ENCODE data around the gene TUBB4A. TPM values are rescaled to one million over a fixed set of nuclear protein-coding genes. Genes with fewer than 3 reads are reported as not detected.

Gene TUBB4A
- total and polyA plus RNA-seq, 9 of the 15 experiments (the other 6 are each of a cell fraction or from before 2014, with no cell fraction given) = 0.14 to 7.0 (median 0.75) TPM

GRCh38 chr19:6467384-6467783, 34.7 kb downstream of the TUBB4A start:
- in situ Hi-C loops (cut with MboI) (no loop called here), intact Hi-C loops (cut with micrococcal nuclease) (no loop called here)
- no peak overlapping the region for H3K4me2 ChIP-seq (ENCODE audit: insufficient read depth, low read length)
- H3K9ac ChIP-seq (ENCODE audit: insufficient read depth in 1 of 2, low read depth in 2 of 2, low read length in 2 of 2) = no peak overlapping the region
- no TSS peak for BruUV-seq (replicated peaks)
- H3K79me2 ChIP-seq (ENCODE audit: control insufficient read depth, insufficient read depth, low read length) = no peaks in the 10 kb centered on the region
- peaks cover under 1 to 28% of the 10 kb centered on the region in 2 experiments; a peak in 3 of 5 replicates for H3K4me1 ChIP-seq (replicated peaks in 1 of 2; ENCODE audit: control insufficient read depth in 2 of 2, insufficient read depth in 2 of 2, low read length in 2 of 2)
- H2AFZ ChIP-seq (ENCODE audit: low read depth, low read length) = no peak overlapping the region
- H3K27ac ChIP-seq (ENCODE audit: extremely low read depth, low read depth, low read length) = no peak overlapping the region
- FAIRE-seq (no peak), ATAC-seq (no peak), DNase-seq (ENCODE audit: extremely low read depth in 1 of 4, low spot score in 3 of 4) (peak in 1 of 4 experiments; percentile 4)
- ChIA-PET CTCF (ENCODE audit: low intra/inter-chr PET ratio) (interaction anchor here (0.7 kb wide), 1 partner anchor 249 kb away, joined by 3 read pairs; no protein-coding TSS in a partner anchor), POLR2A (interaction anchor here (0.9 kb wide), 2 partner anchors 9 to 31 kb away, joined by 3 to 4 read pairs; no protein-coding TSS in a partner anchor)
- H3K9me3 ChIP-seq (replicated peaks; ENCODE audit: control insufficient read depth, insufficient read depth, low read depth, low read length) = no peaks in the 10 kb centered on the region
- no peak overlapping the region for H3K4me3 ChIP-seq
- no peaks in the 10 kb centered on the region for H3K36me3 ChIP-seq (ENCODE audit: control insufficient read depth, insufficient read depth, low read length)
- no peaks in the 10 kb centered on the region for H4K20me1 ChIP-seq (replicated peaks; ENCODE audit: control insufficient read depth, insufficient read depth, low read length)
- no peaks in the 10 kb centered on the region for H3K9me1 ChIP-seq (ENCODE audit: control insufficient read depth, insufficient read depth, low read length)
- peaks cover 8 to 21% of the 10 kb centered on the region in 2 experiments for H3K27me3 ChIP-seq (ENCODE audit: control insufficient read depth in 2 of 2, insufficient read depth in 2 of 2, low read length in 2 of 2)
- WGBS (ENCODE audit: insufficient coverage, low coverage, missing lambda C conversion rate) = 19% methylated on average over 8 of the region's 8 CpGs
- TF ChIP-seq KLF6 (CRISPR knock-in tag; IDR thresholded peaks at IDR 0.05; ENCODE audit: borderline replicate concordance) (no peak), ZNF609 (CRISPR knock-in tag; IDR thresholded peaks at IDR 0.05; ENCODE audit: borderline replicate concordance) (no peak), THRB (CRISPR knock-in tag; conservative IDR thresholded peaks at IDR 0.05) (no peak), GTF2E2 (tag; IDR thresholded peaks at IDR 0.05) (no peak), HNRNPL (IDR thresholded peaks at IDR 0.05; ENCODE audit: low read depth, low read length) (no peak), LARP7 (IDR thresholded peaks at IDR 0.05) (no peak), EP300 (IDR thresholded peaks at IDR 0.05; ENCODE audit: low read length) (no peak), KAT2B (IDR thresholded peaks at IDR 0.05; ENCODE audit: low read depth, low read length) (no peak), CBX3 (IDR thresholded peaks at IDR 0.05; ENCODE audit: borderline replicate concordance in 1 of 2, low read length in 2 of 2) (no peak), ZNF316 (IDR thresholded peaks at IDR 0.05) (no peak), ZNF280A (IDR thresholded peaks at IDR 0.05; ENCODE audit: low read depth, partially characterized antibody) (no peak), ZNF354B (CRISPR knock-in tag; IDR thresholded peaks at IDR 0.05) (no peak), ERF (CRISPR knock-in tag; IDR thresholded peaks at IDR 0.05) (no peak), FOSL1 (tag; conservative IDR thresholded peaks at IDR 0.05) (no peak), SMARCE1 (IDR thresholded peaks at IDR 0.05) (no peak)
